Stimulated activated CD4-positive, alpha-beta T cell treated with anti-CD3 and anti-CD28 coated beads, TNF-alpha, amount 100 ng/mL, for 4 hours (primary cell): ENCODE measurements around the gene CSF2RB.

Experiments used
- DNase-seq, 3 experiments: peaks; one replicate each; pipeline ENCODE4 v3.0.0-alpha.2; 2020; ENCODE audit warnings: low read depth in 3 of 3

CSF2RB gene

GRCh38 chr22:36921309-36922104 is 8.1 kb downstream of the CSF2RB start:
- DNase-seq = no peak

- no peak for DNase-seq
Observed at GRCh38 chr22:36922105-36922608, 8.7 kb downstream of the CSF2RB start.

- DNase-seq = no peak
Observed at GRCh38 chr22:36922711-36923110, 9.3 kb downstream of the CSF2RB start.

- DNase-seq = no peak
Observed at GRCh38 chr22:36923131-36923788, 9.8 kb downstream of the CSF2RB start.

- no peak for DNase-seq
Observed at GRCh38 chr22:36924151-36924698, 10.8 kb downstream of the CSF2RB start.

- no peak for DNase-seq
Observed at GRCh38 chr22:36925388-36926290, 12.2 kb downstream of the CSF2RB start.

GRCh38 chr22:36926309-36926708 is 12.9 kb downstream of the CSF2RB start:
- no peak for DNase-seq

GRCh38 chr22:36926721-36927435 is 13.4 kb downstream of the CSF2RB start:
- DNase-seq = no peak

- DNase-seq = no peak
Observed at GRCh38 chr22:36927671-36928070, 14.2 kb downstream of the CSF2RB start.

- DNase-seq = no peak
Observed at GRCh38 chr22:36928196-36928595, 14.8 kb downstream of the CSF2RB start.

- no peak for DNase-seq
Observed at GRCh38 chr22:36928786-36929535, 15.5 kb downstream of the CSF2RB start.

- no peak for DNase-seq
Observed at GRCh38 chr22:36929621-36930020, 16.2 kb downstream of the CSF2RB start.

- DNase-seq = no peak
Observed at GRCh38 chr22:36930041-36930935, 16.9 kb downstream of the CSF2RB start.

- DNase-seq = no peak
Observed at GRCh38 chr22:36931446-36931845, 18.0 kb downstream of the CSF2RB start.

- no peak for DNase-seq
Observed at GRCh38 chr22:36933629-36934417, 20.4 kb downstream of the CSF2RB start.

- no peak for DNase-seq
Observed at GRCh38 chr22:36934418-36935312, 21.2 kb downstream of the CSF2RB start.

GRCh38 chr22:36935313-36935610 is 21.8 kb downstream of the CSF2RB start:
- no peak for DNase-seq

- DNase-seq = no peak
Observed at GRCh38 chr22:36935694-36936093, 22.3 kb downstream of the CSF2RB start.
